Measurements from ENCODE around the gene KCNIP4. TPM values are rescaled to one million over a fixed set of nuclear protein-coding genes. Genes with fewer than 3 reads are reported as not detected.

The KCNIP4 gene
- total and polyA plus RNA-seq, 2 of the 8 experiments (the other 6 are each of a cell fraction or from before 2014, with no cell fraction given), result 0.06 TPM; not detected in 1

- no peak for FAIRE-seq
- Histone ChIP-seq H3K4me3 (ENCODE audit: extremely low read depth in 1 of 4, insufficient read depth in 2 of 4, low read depth in 3 of 4, low read length in 4 of 4) (no peak overlapping the region), H2AK5ac (ENCODE audit: low read depth, low read length) (no peak overlapping the region), H3K23me2 (ENCODE audit: low read depth, low read length) (no peaks in the 10 kb centered on the region), H2BK15ac (ENCODE audit: low read length) (no peak overlapping the region), H3K23ac (ENCODE audit: insufficient read length) (no peak overlapping the region), H2BK12ac (ENCODE audit: low read depth, low read length) (no peak overlapping the region), H4K20me1 (replicated peaks in 1 of 2; ENCODE audit: control insufficient read depth in 1 of 2, insufficient read depth in 2 of 2, low read length in 2 of 2) (peaks cover 0 to 2% of the 10 kb centered on the region in 2 experiments), H3K14ac (ENCODE audit: insufficient read length) (no peak overlapping the region), H2BK120ac (replicated peaks; ENCODE audit: low read depth, low read length) (no peak overlapping the region), H2BK20ac (ENCODE audit: low read length) (no peak overlapping the region), H3K79me2 (ENCODE audit: control insufficient read depth in 1 of 2, insufficient read depth in 2 of 2, low read length in 2 of 2) (no peaks in the 10 kb centered on the region), H3K4me1 (replicated peaks in 1 of 4; ENCODE audit: control insufficient read depth in 3 of 4, insufficient read depth in 4 of 4, low read length in 3 of 4) (peaks cover 0 to 4% (median 0%) of the 10 kb centered on the region in 4 experiments; a peak in 2 of 7 replicates), H4K5ac (ENCODE audit: insufficient read length, low read depth, low read length) (no peak overlapping the region), H3K36me3 (ENCODE audit: control insufficient read depth in 2 of 4, insufficient read depth in 4 of 4, low read length in 3 of 4) (no peaks in the 10 kb centered on the region), H3K18ac (ENCODE audit: extremely low read depth, low read length) (no peak overlapping the region), H3K4me2 (ENCODE audit: insufficient read depth in 1 of 2, low read depth in 2 of 2, low read length in 2 of 2) (no peak overlapping the region), H3K9ac (replicated peaks in 1 of 4; ENCODE audit: extremely low read depth in 1 of 4, low read depth in 3 of 4, low read length in 3 of 4) (no peak overlapping the region), H4K8ac (ENCODE audit: extremely low read depth, insufficient read depth, low read length) (no peak overlapping the region), H3K4ac (replicated peaks; ENCODE audit: insufficient read length, low read depth, low read length) (no peak overlapping the region), H2AFZ (ENCODE audit: low read length) (no peak overlapping the region), H4K91ac (replicated peaks; ENCODE audit: insufficient read length, low read length) (no peak overlapping the region), H3K56ac (replicated peaks; ENCODE audit: insufficient read length, low read depth, low read length) (no peak overlapping the region), H3K79me1 (ENCODE audit: low read depth, low read length) (no peaks in the 10 kb centered on the region), H2BK5ac (ENCODE audit: low read depth, low read length) (no peak overlapping the region), H3K27ac (ENCODE audit: low read depth, low read length) (no peak overlapping the region), H3K9me3 (ENCODE audit: insufficient read depth in 2 of 2, low read depth in 1 of 2, low read length in 1 of 2) (no peaks in the 10 kb centered on the region), H3K27me3 (replicated peaks in 1 of 4; ENCODE audit: control insufficient read depth in 3 of 4, extremely low read depth in 1 of 4, insufficient read depth in 3 of 4, low read length in 3 of 4) (no peaks in the 10 kb centered on the region)
- 91% methylated on average over 3 of the region's 3 CpGs; no CpG with 5 or more reads in 1 of the 2 experiments for WGBS, 2 experiments (ENCODE audit: extremely low coverage in 1 of 2, insufficient coverage in 1 of 2, insufficient read length in 1 of 2, insufficient replicate concordance in 2 of 2, low coverage in 1 of 2, low lambda C conversion rate in 2 of 2, missing lambda C conversion rate in 1 of 2)
- DNase-seq (ENCODE audit: low read depth in 1 of 2, low spot score in 2 of 2), result no peak
- ChIA-PET POLR2A (ENCODE audit: partially characterized antibody) (no interaction called here), CTCF (ENCODE audit: partially characterized antibody) (interaction anchor here (0.6 to 0.9 kb wide), 3 partner anchors 18 to 235 kb away, joined by 3 read pairs; no protein-coding TSS in a partner anchor)
- TF ChIP-seq HDAC2 (IDR thresholded peaks at IDR 0.05; ENCODE audit: borderline replicate concordance in 1 of 2, low read depth in 2 of 2, low read length in 2 of 2) (no peak), FOSL1 (IDR thresholded peaks at IDR 0.05; ENCODE audit: insufficient read depth, low read depth, low read length) (no peak), JUND (IDR thresholded peaks at IDR 0.05; ENCODE audit: low read length) (no peak), EP300 (IDR thresholded peaks at IDR 0.05; ENCODE audit: borderline replicate concordance in 1 of 2, low read depth in 2 of 2, low read length in 2 of 2) (no peak), BRCA1 (IDR thresholded peaks at IDR 0.05; ENCODE audit: low read depth, low read length) (no peak), KDM1A (IDR thresholded peaks at IDR 0.05; ENCODE audit: borderline replicate concordance, low read length) (no peak), E2F6 (IDR thresholded peaks at IDR 0.05) (no peak), EGR1 (IDR thresholded peaks at IDR 0.05; ENCODE audit: borderline replicate concordance, low read depth, low read length) (no peak), HDAC6 (IDR thresholded peaks at IDR 0.05; ENCODE audit: low read depth, low read length) (no peak), CBX8 (IDR thresholded peaks at IDR 0.05; ENCODE audit: borderline replicate concordance, low read depth, low read length) (no peak), MAFK (IDR thresholded peaks at IDR 0.05; ENCODE audit: low read depth, low read length) (no peak), RNF2 (IDR thresholded peaks at IDR 0.05; ENCODE audit: borderline replicate concordance, low read depth, low read length, missing control alignments, poor library complexity, severe bottlenecking) (no peak)
Observed at GRCh38 chr4:21749924-21750323, 198.6 kb downstream of the KCNIP4 start.

Measured in H1 (cell line).